GM21529 (cell line): ENCODE data around the gene RTP3.

ENCODE experiments used
- ATAC-seq: cut with Tn5 transposase; IDR thresholded peaks from one replicate; pipeline ENCODE4 v1.9.1; 2021; ENCODE audit not compliant: unreplicated experiment

Gene RTP3

DNA sequence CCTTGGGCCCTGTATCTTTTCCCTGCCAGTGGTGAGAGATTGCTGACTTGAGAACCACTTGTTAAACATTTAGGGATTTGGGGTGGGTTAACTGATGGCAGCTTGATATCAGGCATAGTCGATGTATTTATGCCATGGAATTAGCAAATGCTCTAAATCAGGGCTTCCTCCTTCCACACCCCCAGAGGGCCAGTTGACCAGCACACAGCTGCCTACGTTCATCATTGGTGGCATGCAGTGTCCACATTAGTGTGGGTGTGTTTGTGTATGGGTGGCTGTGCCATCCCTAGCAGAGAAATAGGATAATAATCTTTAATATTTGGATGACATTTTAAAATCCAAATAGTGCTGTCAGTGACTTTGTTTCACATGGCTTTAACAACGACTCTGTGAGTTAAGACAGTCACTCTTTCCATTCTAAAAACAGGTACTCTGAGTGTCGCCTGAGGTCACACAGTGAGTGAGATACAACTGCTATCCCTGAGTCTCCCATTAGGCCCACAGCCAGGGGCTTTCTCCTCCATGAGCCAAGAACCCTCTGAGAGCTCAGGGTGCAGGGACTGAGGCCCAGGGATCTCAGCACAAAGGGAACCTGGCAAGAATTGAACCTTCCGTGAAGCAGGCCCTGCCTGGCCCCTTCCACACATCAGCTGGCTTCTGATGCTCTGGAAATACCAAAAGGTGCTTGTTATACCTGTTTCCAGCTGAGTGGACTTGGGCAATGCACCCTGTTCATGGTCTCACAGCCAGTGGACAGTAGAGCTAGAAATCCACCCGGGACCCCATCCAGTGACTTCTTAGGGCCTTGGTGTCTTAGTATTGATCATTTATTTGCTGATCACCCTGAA, 28.8 kb upstream of the RTP3 start:
- no peak for ATAC-seq

DNA sequence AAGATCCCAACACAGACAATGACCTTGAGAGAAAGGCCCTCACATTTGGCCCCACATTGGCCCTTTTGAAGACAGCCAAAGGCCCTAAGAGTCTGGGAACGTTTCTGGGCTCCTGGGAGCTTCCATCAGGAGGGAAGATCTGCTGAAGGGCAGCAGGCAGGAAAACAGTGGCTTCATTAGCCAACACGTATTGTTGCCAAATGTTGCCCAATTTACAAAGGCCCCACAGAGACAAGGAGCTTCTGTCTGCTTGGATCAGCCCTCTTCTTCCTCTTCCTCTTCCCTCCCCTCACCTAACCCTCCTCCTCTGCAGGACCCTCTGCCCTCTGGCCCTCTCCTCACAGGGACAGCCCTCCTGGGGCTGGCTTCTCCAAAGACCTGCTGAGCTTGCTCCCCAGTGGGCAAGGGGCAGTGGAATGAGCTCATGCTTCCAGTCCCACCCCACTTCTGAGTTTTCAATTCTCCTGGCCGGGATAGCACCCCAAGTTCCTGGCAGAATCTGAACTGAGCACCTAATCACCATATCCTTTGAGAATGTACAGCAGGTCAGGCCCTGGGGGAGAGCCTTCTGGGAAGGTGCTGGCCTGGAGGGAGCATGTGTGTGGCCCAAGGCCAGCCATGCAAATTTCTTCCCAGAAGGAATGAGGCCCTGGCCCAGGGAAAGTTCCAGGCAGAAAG, 28.0 kb upstream of the RTP3 start:
- ATAC-seq = no peak

DNA sequence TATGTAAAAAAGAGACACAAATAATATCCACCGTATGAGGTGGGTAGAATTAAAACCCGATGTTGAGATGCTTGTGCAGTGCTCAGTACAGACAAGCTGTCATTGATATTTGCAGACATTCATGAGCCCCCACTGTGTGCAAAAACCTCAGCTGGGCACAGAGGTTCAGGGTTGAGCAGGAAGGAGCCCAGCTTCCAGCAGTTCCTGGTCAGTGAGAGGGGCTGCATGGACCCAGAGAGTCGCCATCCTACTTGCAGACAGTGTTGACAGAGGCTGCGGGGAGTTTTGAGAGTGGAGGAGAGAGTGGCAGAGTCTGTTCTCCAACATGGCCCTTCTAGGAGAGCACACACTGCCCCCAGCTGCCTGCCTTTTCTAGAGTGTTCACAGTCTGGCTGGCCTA, 26.9 kb upstream of the RTP3 start:
- ATAC-seq = no peak

DNA sequence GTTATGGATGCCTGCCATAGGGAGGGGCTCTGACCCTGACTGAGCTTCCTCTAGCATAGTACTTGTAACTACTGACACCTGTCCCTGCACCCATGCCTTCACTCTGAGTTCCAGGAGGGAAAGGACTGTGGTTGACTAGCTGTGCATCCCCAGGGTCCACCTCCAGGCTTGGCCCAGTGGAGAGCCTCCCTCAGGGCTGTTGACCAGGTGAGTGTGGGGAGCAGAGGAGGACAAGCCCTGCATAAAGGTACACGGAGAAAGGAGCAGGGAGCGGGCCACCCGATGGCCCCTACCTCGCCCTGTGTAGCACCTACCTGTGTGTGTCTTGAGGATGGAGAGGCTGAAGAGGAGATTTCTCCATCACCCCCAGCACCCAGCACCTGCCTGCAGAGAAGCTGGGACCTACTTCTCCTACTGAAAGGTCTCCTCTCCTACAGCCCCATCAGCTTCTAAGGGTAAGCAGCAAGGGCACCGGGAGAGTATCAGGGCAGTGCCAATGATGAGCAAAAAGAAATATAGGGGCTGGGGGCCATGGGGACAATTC, 26.3 kb upstream of the RTP3 start:
- no peak for ATAC-seq

DNA sequence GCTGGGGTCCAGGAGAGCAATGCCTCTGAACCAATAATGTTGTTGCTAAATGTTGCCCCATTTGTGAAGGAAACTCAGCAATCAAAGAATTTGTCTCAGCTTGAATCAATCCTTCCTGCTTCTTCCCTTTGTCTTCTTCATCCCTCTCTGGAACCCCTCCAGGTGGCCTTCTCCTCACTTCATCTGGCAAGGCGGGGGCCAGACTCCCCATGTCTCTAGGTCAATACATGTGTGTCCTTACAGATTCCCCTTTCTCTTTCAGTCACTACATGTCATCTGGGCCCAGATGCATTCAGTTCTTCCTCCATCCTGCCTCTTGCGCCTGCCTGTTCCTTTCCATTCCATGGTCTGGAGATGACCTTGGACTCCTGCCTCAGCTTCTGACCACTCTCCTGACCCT, 25.0 kb upstream of the RTP3 start:
- no peak for ATAC-seq

DNA sequence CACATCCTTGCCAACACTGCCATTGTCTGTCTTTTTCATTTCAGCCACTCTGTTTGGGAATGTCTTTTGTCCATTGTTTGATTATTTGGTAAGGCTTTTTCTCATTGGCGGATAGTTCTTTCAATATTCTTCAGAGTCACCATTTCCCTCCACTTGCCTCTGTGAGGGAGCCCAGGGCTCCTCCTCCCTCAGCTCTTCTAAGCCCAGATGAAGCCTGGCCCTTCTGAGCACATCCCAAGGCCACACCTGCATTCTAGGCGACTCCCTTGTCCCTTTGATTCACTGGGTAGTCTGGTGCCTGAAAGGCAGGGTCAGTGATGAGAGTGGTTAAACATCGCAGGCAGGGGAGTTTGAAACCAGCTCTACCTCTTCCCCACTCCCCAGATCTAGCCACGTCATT, 20.6 kb upstream of the RTP3 start:
- no peak for ATAC-seq

DNA sequence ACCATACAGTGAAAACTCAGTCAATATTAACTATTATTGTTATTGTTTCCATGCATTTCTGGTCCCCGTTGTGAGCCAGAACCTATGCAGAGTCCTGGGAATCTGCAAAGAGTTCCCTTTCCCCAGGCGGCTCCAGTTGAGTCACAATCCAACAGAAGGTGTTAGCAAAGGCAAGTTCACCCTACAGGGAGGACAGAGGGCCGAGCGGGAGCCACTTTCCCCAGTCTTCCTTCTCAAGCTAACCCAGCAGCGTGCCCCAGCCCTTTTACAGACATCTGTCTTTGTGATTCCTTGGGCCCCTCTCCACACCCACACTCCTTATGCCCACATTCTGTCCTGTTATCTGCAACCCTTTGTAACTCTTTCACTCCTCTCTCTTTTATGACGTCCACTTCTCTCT, 20.0 kb upstream of the RTP3 start:
- ATAC-seq = no peak

DNA sequence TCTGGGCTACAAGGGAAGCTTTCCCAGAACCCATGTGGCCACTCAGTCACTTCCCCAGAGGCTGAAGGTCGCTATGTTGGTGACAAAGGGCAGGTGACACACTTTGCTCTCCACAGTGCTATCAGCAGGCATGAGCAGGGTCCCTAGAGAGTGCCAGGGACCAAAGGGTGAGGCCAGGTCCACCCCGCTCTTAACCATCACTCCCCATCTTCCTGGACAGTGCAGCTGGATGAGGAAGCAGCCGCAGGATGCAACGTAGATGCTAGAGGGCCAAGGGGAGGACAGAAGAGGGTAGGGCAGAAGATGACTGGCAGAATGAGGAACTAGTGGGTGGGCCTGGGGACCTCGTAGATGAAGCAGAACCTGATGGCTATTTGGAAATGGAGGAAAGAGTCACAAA, 19.4 kb upstream of the RTP3 start:
- ATAC-seq = no peak

DNA sequence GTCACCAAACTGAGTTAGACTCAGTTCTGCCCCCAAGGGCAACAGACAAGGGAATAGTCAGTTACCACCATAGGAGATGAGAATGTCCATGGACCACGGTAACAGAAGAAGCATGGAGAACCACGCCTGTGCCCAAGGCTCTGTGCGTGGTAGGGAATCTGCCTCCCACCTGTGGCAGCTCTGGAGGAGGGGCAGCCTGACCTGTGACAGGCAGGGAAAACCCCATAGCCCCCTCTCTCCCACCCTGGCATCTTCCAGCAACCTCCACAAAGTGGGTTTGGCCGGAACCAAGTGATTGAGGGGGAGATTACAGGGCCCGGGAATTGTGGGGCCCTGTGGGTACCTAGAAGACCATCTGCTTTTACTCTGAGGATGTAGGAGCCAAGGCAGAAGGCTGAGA, 18.8 kb upstream of the RTP3 start:
- ATAC-seq = no peak

DNA sequence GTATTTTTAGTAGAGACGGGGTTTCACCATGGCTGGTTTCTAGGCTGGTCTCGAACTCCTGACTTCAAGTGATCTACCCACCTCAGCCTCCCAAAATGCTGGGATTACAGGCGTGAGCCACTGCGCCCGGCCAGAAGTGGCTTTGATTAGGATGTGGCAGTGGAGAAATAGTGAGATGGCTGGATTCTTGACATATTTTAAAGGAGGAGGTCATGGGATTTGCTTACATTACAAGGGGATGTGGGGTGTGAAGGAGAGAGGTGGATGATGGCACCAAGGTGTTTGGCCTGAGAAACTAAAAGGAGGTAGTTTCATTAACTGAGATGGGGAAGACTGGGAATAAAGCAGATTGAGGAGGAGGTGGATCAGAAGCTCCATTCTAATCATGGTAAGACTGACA, 18.1 kb upstream of the RTP3 start:
- ATAC-seq = no peak

DNA sequence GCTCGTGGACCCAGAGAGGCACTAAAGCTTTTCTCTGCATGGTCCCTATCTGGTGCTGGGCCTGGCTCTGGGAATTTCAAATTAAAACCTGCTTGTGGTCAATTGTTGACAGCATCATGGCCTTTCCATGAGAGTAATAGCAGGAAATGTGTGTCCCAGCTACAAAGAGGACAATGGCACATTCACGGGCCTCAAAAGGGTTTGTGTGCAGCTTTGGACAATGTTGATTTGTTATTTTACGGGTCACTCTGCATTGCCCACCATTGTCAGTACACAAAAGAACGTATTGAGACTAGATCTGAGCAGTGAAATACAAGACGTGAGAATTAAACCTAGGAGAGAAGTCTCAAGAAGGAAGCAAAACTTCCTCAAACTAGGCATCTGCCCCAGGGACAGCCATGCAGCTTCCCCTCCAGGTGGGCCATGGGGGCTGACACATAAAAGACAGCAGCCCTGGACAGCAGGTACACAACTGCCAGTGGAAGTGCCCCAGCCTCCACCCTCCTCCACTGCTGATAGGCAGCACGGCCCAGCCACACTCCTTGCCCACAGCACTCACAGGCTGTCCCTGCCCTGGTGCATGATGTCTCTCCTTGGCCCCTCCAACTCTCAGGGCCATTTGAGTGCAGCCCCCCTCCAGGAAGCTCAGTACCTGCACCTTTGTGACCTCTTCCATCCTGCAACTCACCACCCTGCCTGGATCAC, 17.1 kb upstream of the RTP3 start:
- no peak for ATAC-seq

DNA sequence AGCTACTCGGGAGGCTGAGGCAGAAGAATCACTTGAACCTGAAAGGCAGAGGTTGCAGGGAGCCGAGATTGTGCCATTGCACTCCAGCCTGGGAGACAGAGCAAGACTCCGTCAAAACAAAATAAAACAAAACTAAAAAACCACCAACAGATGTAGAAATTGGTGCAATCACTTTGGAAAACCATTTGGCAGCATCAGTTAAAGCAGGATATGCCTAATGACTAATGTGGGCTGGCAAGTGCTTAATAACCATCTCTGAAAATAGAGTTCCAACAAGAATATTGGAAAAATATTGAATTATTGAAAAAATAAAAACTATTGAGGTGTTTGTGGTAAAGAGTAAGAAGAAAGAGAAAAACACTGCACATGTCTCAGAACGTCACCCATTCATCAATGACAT, 16.1 kb upstream of the RTP3 start:
- ATAC-seq = no peak

DNA sequence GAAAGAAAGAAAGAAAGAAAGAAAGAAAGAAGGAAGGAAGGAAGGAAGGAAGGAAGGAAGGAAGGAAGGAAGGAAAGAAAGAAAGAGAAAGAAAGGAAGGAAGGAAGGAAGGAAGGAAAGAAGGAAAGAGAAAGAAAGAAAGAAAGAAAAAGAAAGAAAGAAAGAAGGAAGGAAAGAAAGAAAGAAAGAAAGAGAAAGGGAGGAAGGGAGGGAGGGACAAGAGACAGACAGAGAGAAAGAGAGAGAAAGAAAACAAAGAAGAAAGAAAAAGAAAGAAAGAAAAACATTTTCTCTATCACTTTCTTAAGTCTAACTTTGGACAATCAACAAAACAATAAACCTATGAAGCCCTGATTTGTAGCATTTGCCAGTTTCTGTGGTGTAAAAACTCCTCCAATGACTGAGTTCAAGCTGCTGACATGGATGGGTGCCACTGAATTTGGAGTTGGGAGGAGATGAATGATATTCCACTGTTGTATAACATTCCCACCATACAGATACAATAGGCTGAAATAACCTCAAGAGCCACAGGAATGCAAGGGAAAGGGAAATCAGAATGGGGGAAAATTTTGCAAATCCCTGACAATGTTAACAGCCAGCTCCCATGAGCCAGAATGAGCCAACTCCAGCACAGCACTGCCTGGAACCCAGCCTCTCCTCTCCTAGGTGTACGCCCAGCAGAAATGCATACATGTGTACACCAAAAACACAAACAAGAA, 15.0 kb upstream of the RTP3 start:
- no peak for ATAC-seq

DNA sequence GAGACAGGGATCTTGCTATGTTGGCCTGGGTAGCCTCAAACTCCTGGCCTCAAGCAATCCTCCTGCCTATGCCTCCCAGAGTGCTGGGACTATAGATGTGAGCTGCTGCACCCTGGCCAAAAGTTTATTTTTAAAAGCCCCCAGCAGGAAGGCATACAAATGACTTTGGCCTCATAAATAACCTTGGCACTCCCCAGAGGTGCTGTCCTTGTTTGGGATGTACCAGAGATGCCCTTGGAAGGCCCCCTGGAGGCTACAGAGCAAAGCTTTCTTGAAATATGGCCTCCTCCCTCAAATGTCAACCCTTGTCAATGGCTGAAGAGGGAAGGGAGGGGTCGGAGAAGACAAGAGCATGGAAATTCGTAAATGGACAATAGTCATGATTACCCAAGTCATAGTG, 14.0 kb upstream of the RTP3 start:
- no peak for ATAC-seq

DNA sequence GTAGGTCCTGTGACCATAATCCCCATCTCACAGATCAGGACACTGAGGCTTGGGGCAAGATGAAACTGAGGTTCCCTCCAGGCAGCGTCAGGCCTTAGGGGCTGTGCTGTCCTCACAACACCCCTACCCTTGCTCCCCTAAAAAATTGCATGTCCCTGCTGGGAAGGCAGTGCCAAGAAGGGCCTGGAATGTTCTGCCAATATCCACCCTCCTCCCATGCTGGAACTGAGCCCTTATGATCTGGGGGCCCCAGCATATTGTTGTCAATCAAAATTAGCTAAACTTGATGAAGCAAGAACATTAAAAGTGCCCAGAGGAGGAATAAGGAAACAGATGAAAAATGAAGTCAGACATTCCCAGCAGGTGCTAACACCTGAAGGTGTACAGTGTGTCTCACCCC, 13.4 kb upstream of the RTP3 start:
- ATAC-seq = no peak

DNA sequence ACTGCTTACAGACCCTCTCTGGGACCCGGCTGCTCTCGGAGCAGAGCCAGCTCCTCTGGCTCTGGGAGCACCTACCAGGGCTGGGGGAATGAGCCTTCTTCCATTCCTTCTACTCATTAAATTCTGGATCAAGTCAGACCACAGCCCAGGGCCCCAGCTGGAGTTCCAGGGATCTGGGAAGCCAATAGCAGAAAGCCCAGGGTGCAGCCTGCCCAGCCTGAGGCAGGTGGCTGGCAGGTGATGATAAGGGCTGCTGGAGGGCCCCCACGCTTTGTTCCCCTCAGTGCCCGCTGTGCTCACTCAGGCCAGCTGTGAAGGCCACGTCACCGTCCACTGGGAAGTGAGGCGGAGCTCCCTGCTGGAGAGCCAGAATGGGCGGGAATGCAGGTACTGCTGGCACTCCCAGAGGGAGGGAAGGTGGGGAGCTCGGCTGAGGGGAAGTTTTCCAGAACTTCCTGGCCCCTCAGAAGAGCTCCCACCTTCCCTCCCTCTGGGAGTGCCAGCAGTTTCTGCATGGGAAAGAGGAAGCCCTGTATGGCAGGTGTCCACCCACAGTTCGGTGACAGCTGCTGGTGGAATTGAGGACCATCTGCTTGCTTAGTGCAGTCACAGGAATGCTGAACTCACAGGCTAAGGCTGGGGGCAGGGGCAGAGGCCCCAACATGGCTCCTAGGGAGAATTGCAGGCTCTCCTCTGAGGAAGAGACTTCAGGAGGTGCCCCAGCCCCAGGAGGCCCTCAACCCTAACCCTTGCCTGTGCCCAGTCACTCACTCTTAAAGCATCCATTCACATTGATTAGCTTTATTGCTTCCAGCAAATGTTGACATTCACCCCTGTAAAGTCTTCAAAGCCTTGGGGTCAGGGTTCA, 12.6 kb upstream of the RTP3 start:
- no peak for ATAC-seq

DNA sequence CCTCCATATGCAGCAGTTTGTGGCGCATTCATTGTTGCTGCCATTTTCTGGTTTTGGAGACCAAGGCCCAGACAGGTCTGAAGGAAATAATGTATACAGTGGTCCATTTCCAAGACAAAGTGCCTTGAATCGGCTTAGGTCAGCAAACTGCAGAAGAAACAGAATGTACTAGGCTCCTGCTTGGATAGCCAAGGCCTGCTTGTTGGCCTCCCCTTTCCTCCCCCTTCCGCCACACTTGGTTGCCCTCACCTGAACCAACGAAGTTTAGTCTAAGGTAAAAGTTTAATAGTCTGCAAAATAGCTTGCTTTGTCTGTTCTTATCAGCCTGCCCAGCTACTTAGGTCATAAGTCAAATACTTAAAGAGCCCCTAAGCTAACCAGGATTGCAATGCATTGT, 12.0 kb upstream of the RTP3 start:
- no peak for ATAC-seq

DNA sequence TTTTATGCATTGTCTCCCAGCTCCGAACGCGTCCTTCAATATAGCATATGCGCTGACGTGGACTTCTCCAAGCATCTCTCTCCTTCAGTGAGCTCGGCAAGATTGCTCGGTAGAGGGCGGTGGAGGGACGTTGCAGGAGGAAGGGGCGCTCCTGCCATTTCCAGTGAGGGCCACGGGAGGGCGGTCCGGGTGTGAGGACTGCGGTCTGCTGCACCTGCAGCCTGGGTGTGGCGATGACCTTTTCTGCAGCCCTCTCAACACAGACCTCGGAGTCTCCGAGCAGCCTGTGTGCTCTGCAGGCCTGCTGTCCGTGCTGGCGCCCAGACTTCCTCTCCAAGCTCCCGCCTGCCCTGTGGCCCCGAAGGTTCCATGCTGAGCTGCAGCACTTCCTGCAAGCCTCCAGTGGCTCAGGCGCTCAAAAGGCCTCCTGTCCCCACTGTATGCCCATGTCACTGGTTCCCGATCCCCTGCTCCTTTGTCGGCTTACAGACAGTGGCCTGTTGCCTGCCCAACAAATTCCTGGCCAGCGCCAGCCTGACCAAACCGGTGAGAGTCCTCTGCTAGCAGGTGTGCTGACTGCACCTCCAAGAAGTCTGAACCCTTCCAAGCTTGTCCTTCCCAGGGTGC, 8.9 kb upstream of the RTP3 start:
- peak; percentile 97 for ATAC-seq

DNA sequence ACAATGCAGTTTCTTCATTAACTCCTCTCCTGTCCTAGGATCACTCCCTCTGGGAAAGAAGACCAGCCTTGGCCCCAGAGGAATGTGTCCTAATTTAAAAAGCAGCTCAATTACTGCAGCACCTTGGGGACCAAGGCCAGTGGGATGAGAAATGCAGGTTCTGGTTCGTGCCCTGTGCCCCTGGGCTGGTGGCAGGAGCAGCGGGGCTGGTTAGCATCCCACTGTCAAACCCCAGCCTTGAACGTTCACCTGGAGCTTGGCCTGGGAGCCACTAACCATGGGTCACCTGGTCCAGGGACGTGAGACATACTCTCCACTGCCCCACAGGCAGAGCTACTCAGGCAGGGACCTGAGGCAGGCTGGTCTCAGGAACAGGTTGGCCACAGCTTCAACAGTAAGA, 8.4 kb upstream of the RTP3 start:
- ATAC-seq = no peak

DNA sequence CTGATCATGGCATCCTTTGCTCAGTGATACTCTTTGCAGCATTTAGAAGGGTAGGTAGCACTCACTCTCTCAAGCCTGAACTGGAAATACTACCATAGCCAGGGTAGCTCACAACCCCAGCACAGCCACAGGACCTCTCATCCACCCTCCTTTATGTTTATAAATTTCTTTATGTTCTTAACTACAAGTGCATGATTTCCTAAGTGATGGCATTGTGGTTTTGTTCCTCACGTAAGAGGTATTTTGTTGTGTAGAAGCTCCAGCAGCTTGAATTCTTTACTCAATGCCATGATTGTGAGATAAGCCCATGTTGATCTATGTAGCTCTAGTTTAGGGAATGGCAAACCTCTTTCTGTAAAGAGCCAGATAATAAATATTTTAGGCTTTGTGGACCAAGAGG, 7.9 kb upstream of the RTP3 start:
- ATAC-seq = no peak
